Measurements from ENCODE around the gene RIMBP2.

GRCh38 chr12:130465046-130465445 is 251.1 kb downstream of the RIMBP2 start:
- TF ChIP-seq GATA3 (IDR thresholded peaks at IDR 0.05; ENCODE audit: low read depth, low read length) (no peak), GATA2 (IDR thresholded peaks at IDR 0.05; ENCODE audit: low read depth, low read length) (no peak)

Measured in SH-SY5Y (cell line).